Keratinocyte (primary cell): Measurements from ENCODE around the gene PRKAR2A. TPM values are rescaled to one million over a fixed set of nuclear protein-coding genes. Genes with fewer than 3 reads are reported as not detected.

Source experiments
- DNase-seq: peaks from one replicate; pipeline ENCODE4 v3.0.0-alpha.2; 2011; ENCODE audit warnings: low read depth, missing footprints, low spot score
- FAIRE-seq: peaks from 2 replicates; lab custom pipeline; 2011; peaks lifted over from hg19 to GRCh38; lab: Jason Lieb, UNC
- H2AFZ ChIP-seq: 2 replicates; pipeline ENCODE4 v1.6.0; 2012; ENCODE audit warnings: low read length, control low read depth, inconsistent platforms; ENCODE audit not compliant: control insufficient read depth
- H3K27ac ChIP-seq: 2 replicates; pipeline ENCODE4 v1.5.1; 2011; ENCODE audit warnings: low read length; ENCODE audit not compliant: control insufficient read depth, insufficient read depth
- H3K27me3 ChIP-seq: 3 replicates; pipeline ENCODE4 v1.6.0; 2011; ENCODE audit warnings: low read length; ENCODE audit not compliant: control insufficient read depth, insufficient read depth; ENCODE audit errors: extremely low read depth
- H3K36me3 ChIP-seq, 2 experiments: 2 replicates in 1 of 2; 3 replicates in 1 of 2; pipeline ENCODE4 v1.5.1; 2011; ENCODE audit warnings: low read length in 2 of 2, mild to moderate bottlenecking in 1 of 2; ENCODE audit not compliant: control insufficient read depth in 2 of 2, insufficient read depth in 2 of 2; ENCODE audit errors: extremely low read depth in 1 of 2
- H3K4me1 ChIP-seq: 3 replicates; pipeline ENCODE4 v1.5.1; 2011; ENCODE audit warnings: low read length; ENCODE audit not compliant: control insufficient read depth, insufficient read depth; ENCODE audit errors: extremely low read depth
- H3K4me2 ChIP-seq: 3 replicates; pipeline ENCODE4 v1.6.0; 2011; ENCODE audit warnings: low read depth, low read length; ENCODE audit not compliant: control insufficient read depth, insufficient read depth; ENCODE audit errors: extremely low read depth
- H3K4me3 ChIP-seq, 3 experiments: fragments of 200-600 bp in 1 of 3; sonication (generic) in 1 of 3; 2 replicates in 2 of 3; 3 replicates in 1 of 3; pipeline ENCODE4 v1.5.1; 2011 to 2016; ENCODE audit warnings: low read length in 3 of 3, mild to moderate bottlenecking in 3 of 3, control low read depth in 2 of 3, inconsistent platforms in 1 of 3, low read depth in 1 of 3, mixed read lengths in 1 of 3, mixed run types in 1 of 3, moderate library complexity in 1 of 3; ENCODE audit not compliant: control insufficient read depth in 2 of 3, insufficient read depth in 2 of 3; ENCODE audit errors: extremely low read depth in 1 of 3
- H3K79me2 ChIP-seq: 2 replicates; pipeline ENCODE4 v1.6.0; 2012; ENCODE audit warnings: low read length; ENCODE audit not compliant: control insufficient read depth, insufficient read depth
- H3K9ac ChIP-seq: 3 replicates; pipeline ENCODE4 v1.6.0; 2011; ENCODE audit warnings: low read length; ENCODE audit not compliant: control insufficient read depth, insufficient read depth; ENCODE audit errors: extremely low read depth
- H3K9me1 ChIP-seq: 3 replicates; pipeline ENCODE4 v1.6.0; 2011; ENCODE audit warnings: low read length; ENCODE audit not compliant: control insufficient read depth, insufficient read depth; ENCODE audit errors: extremely low read depth
- H3K9me3 ChIP-seq: 2 replicates; pipeline ENCODE4 v1.5.1; 2012; ENCODE audit warnings: low read depth, low read length; ENCODE audit not compliant: control insufficient read depth
- H4K20me1 ChIP-seq: 3 replicates; pipeline ENCODE4 v1.6.0; 2011; ENCODE audit warnings: low read length; ENCODE audit not compliant: control insufficient read depth, insufficient read depth; ENCODE audit errors: extremely low read depth
- CTCF ChIP-seq, 3 experiments: IDR thresholded peaks in 1 of 3; conservative IDR thresholded peaks in 1 of 3; optimal IDR thresholded peaks in 1 of 3; 2 replicates in 2 of 3; 3 replicates in 1 of 3; pipeline versions ENCODE3 to v1.5.1; 2011; ENCODE audit warnings: low read length in 3 of 3, mild to moderate bottlenecking in 3 of 3, moderate library complexity in 2 of 3, control low read depth in 1 of 3, inconsistent platforms in 1 of 3; ENCODE audit not compliant: insufficient read depth in 2 of 3; ENCODE audit errors: extremely low read depth in 1 of 3
- EZH2 ChIP-seq: IDR thresholded peaks from one replicate; pipeline ENCODE4 v1.6.1; 2012; ENCODE audit warnings: inconsistent platforms, mild to moderate bottlenecking, low read length, moderate library complexity
- dilution Hi-C: fragments of 300-500 bp; cut with MboI; formaldehyde crosslinking; loops from one replicate; pipeline ENCODE4 v1.7.0; 2020; ENCODE audit warnings: low sequenced_read_pairs; ENCODE audit not compliant: extremely low pct_ligation_motif_present
- polyA minus RNA-seq, 3 experiments: library from RNA; depleted of rRNA, polyadenylated mRNA; stranded (reverse); fragments of >200 nt; gene quantifications; 1 replicate in 1 of 3; 2 replicates in 1 of 3; 3 replicates in 1 of 3; pipeline ENCODE4 v1.2.3, GENCODE V29; 2011
- polyA plus RNA-seq, 5 experiments: library from polyadenylated mRNA; depleted of rRNA in 3 of 5; stranded (reverse) in 3 of 5; stranded (forward) in 1 of 5; unstranded in 1 of 5; fragments of >200 nt; gene quantifications; 1 replicate in 1 of 5; 2 replicates in 3 of 5; 3 replicates in 1 of 5; pipeline versions ENCODE4 v1.2.1 to v1.2.3, GENCODE V29; 2011 to 2012; ENCODE audit warnings: missing spikeins in 2 of 5, low read depth in 1 of 5, low replicate concordance in 1 of 5

Gene PRKAR2A
- polyA plus RNA-seq = 18.6 to 23.6 TPM (median 23.2 TPM) in 3 replicates
- polyA plus RNA-seq (2011; ENCODE audit: low read depth) = 35.6 TPM
- 15.4 and 22.6 TPM in 2 replicates for polyA plus RNA-seq (2011; cell fraction: cytosol; rRNA removed)
- polyA plus RNA-seq (2011; cell fraction: nucleus; rRNA removed) = 15.8 and 15.9 TPM in 2 replicates
- polyA plus RNA-seq (2012; ENCODE audit: low replicate concordance) = 17.9 and 34.0 TPM in 2 replicates
- polyA minus RNA-seq = 32.5 to 45.3 TPM (median 42.5 TPM) in 3 replicates
- 34.3 TPM for polyA minus RNA-seq (2011; cell fraction: cytosol; rRNA and poly(A)+ RNA removed)
- polyA minus RNA-seq (2011; cell fraction: nucleus; rRNA and poly(A)+ RNA removed) = 14.7 and 26.1 TPM in 2 replicates

- TF ChIP-seq CTCF (optimal IDR thresholded peaks at IDR 0.05 in 1 of 3, IDR thresholded peaks at IDR 0.05 in 1 of 3, conservative IDR thresholded peaks at IDR 0.05 in 1 of 3; ENCODE audit: extremely low read depth in 1 of 3, insufficient read depth in 2 of 3, low read length in 3 of 3) (no peak), EZH2 (no peak)
- no peaks in the 10 kb centered on the region for H3K9me3 ChIP-seq
- peak within 1 kb of the TSS; percentile 78 for H3K9ac ChIP-seq
- H3K9me1 ChIP-seq = peaks cover 2% of the 10 kb centered on the region
- dilution Hi-C loops = no loop called here
- H3K4me1 ChIP-seq = peaks cover 8% of the 10 kb centered on the region
- H3K79me2 ChIP-seq = peaks cover 16% of the 10 kb centered on the region
- H3K4me2 ChIP-seq = peak within 1 kb of the TSS; percentile 94
- FAIRE-seq = peak; percentile 73
- peak; percentile 36 for DNase-seq
- H4K20me1 ChIP-seq = peaks cover 2% of the 10 kb centered on the region
- peak within 1 kb of the TSS; percentile 70 for H3K27ac ChIP-seq
- H3K27me3 ChIP-seq = no peaks in the 10 kb centered on the region
- peak within 1 kb of the TSS; percentile 97 for H2AFZ ChIP-seq
- peak within 1 kb of the TSS; percentile 78 to 90 (median 86) for H3K4me3 ChIP-seq
- H3K36me3 ChIP-seq = no peaks in the 10 kb centered on the region
Measured at GRCh38 chr3:48847504-48848423, at the start of gene PRKAR2A. PRKAR2A (minus strand) TSS chr3:48847874; CDS start chr3:48847596, 278 bp downstream.

- Histone ChIP-seq H3K4me2 (no peak overlapping the region), H3K79me2 (no peaks in the 10 kb centered on the region), H3K4me1 (peaks cover 15% of the 10 kb centered on the region), H3K9me3 (no peaks in the 10 kb centered on the region), H4K20me1 (no peaks in the 10 kb centered on the region), H2AFZ (no peak overlapping the region), H3K4me3 (no peak overlapping the region), H3K27me3 (no peaks in the 10 kb centered on the region), H3K36me3 (no peaks in the 10 kb centered on the region), H3K27ac (no peak overlapping the region), H3K9ac (no peak overlapping the region), H3K9me1 (no peaks in the 10 kb centered on the region)
- FAIRE-seq = no peak
- dilution Hi-C loops = no loop called here
- TF ChIP-seq EZH2 = no peak
- no peak for TF ChIP-seq CTCF (optimal IDR thresholded peaks at IDR 0.05 in 1 of 3, IDR thresholded peaks at IDR 0.05 in 1 of 3, conservative IDR thresholded peaks at IDR 0.05 in 1 of 3; ENCODE audit: extremely low read depth in 1 of 3, insufficient read depth in 2 of 3, low read length in 3 of 3)
- DNase-seq = no peak
Measured at GRCh38 chr3:48896936-48897335, 49.3 kb upstream of the PRKAR2A start.
